MM.1S (cell line): Measurements from ENCODE around the gene NEDD8.

Experiments
- EZH2 ChIP-seq: fragments of 300-600 bp; sonication (generic); optimal IDR thresholded peaks from 2 replicates; pipeline ENCODE3; 2017; ENCODE audit warnings: low read depth, mild to moderate bottlenecking, antibody characterized with exemption, low read length, mixed read lengths
- EZH2phosphoT487 ChIP-seq: fragments of 300-600 bp; sonication (generic); IDR thresholded peaks from 2 replicates; pipeline ENCODE4 v1.6.1; 2018; ENCODE audit warnings: antibody characterized with exemption, low read length
- TF ChIP-seq, protein P1 (sequence below): fragments of 300-600 bp; sonication (generic); IDR thresholded peaks from 2 replicates; pipeline ENCODE4 v1.5.1; 2016; ENCODE audit warnings: antibody characterized with exemption, low read length, mixed read lengths

DNA sequence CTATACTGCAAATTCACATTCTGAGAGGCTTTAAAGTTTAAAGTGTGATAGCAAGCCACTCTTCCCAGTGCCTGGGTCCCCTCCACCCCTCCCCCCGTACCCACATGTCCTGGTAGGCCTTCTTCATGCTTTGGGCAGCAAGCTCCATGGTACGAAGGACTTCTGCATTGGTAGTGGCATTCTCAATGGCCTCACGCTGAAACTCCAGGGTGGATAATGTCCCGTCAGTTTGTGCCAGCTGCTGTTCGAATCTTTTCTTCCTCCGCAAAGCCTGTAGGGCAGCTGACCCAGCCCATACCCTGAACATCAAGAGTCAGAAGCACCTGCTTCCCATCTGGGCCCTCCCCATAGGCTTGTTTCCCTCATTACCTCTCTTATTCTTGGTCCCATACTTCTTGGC lies 20.9 kb downstream of the NEDD8 start:
- TF ChIP-seq, protein P1, sequence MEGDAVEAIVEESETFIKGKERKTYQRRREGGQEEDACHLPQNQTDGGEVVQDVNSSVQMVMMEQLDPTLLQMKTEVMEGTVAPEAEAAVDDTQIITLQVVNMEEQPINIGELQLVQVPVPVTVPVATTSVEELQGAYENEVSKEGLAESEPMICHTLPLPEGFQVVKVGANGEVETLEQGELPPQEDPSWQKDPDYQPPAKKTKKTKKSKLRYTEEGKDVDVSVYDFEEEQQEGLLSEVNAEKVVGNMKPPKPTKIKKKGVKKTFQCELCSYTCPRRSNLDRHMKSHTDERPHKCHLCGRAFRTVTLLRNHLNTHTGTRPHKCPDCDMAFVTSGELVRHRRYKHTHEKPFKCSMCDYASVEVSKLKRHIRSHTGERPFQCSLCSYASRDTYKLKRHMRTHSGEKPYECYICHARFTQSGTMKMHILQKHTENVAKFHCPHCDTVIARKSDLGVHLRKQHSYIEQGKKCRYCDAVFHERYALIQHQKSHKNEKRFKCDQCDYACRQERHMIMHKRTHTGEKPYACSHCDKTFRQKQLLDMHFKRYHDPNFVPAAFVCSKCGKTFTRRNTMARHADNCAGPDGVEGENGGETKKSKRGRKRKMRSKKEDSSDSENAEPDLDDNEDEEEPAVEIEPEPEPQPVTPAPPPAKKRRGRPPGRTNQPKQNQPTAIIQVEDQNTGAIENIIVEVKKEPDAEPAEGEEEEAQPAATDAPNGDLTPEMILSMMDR = no peak
- TF ChIP-seq EZH2 (no peak), EZH2phosphoT487 (no peak)
